PFSK-1 (cell line): Measurements from ENCODE around the gene AHDC1.

ENCODE experiments used
- FOXP2 ChIP-seq: optimal IDR thresholded peaks from 2 replicates; pipeline ENCODE3; 2011; ENCODE audit warnings: borderline replicate concordance, control low read depth, inconsistent platforms; ENCODE audit not compliant: insufficient read depth; ENCODE audit errors: extremely low read length, extremely low read depth
- POLR2AphosphoS5 ChIP-seq: IDR thresholded peaks from 2 replicates; pipeline ENCODE4 v1.6.1; 2012; ENCODE audit warnings: low read depth, mild to moderate bottlenecking, control low read depth, low read length, moderate library complexity
- SIN3A ChIP-seq: IDR thresholded peaks from 2 replicates; pipeline ENCODE4 v1.6.1; 2012; ENCODE audit warnings: mild to moderate bottlenecking, low read length, moderate library complexity, borderline replicate concordance; ENCODE audit not compliant: insufficient read depth
- TAF1 ChIP-seq: IDR thresholded peaks from 2 replicates; pipeline ENCODE4 v1.6.1; 2012; ENCODE audit warnings: low read length, control low read depth, borderline replicate concordance; ENCODE audit not compliant: insufficient read depth
- TF ChIP-seq, protein P1 (sequence below), 2 experiments: IDR thresholded peaks; 2 replicates each; pipeline versions ENCODE4 v1.6.1 to v1.8.0; 2011 to 2012; ENCODE audit warnings: low read depth in 2 of 2, low read length in 2 of 2, control low read depth in 1 of 2, inconsistent platforms in 1 of 2, mild to moderate bottlenecking in 1 of 2, moderate library complexity in 1 of 2; ENCODE audit not compliant: insufficient read depth in 1 of 2

DNA sequence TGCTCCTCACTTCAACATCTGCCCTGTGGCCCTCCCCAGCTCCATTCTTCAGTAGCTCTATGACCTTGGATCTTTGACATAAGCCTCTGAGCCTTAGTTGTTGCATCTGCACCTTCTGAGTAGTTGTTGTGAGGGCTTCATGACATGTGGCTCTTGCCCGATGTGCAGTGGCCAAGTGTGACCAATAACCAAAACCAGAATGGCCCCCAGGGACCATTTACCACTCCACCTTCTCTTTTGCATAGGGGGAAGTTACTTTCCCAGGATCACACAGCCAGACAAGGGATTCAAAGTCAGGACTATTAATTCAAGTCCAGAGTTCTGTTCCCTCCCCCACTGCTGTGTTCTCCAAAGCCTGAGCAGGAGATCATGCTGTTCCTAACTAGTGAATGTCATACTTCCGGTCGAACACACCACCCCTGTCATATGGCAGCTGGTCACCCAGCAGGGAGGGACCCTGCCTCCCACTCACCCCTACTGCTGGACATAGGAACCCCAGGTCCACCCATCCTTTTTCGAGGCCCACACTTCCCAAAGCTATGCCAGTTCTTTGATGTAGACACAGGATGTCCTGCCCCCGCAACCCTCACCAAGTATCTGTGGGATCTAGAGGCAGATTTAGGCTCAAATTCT lies 27.0 kb upstream of the AHDC1 start:
- TF ChIP-seq POLR2AphosphoS5 (no peak), TAF1 (no peak), SIN3A (no peak), FOXP2 (no peak)
- TF ChIP-seq, protein P1, sequence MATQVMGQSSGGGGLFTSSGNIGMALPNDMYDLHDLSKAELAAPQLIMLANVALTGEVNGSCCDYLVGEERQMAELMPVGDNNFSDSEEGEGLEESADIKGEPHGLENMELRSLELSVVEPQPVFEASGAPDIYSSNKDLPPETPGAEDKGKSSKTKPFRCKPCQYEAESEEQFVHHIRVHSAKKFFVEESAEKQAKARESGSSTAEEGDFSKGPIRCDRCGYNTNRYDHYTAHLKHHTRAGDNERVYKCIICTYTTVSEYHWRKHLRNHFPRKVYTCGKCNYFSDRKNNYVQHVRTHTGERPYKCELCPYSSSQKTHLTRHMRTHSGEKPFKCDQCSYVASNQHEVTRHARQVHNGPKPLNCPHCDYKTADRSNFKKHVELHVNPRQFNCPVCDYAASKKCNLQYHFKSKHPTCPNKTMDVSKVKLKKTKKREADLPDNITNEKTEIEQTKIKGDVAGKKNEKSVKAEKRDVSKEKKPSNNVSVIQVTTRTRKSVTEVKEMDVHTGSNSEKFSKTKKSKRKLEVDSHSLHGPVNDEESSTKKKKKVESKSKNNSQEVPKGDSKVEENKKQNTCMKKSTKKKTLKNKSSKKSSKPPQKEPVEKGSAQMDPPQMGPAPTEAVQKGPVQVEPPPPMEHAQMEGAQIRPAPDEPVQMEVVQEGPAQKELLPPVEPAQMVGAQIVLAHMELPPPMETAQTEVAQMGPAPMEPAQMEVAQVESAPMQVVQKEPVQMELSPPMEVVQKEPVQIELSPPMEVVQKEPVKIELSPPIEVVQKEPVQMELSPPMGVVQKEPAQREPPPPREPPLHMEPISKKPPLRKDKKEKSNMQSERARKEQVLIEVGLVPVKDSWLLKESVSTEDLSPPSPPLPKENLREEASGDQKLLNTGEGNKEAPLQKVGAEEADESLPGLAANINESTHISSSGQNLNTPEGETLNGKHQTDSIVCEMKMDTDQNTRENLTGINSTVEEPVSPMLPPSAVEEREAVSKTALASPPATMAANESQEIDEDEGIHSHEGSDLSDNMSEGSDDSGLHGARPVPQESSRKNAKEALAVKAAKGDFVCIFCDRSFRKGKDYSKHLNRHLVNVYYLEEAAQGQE (IDR thresholded peaks at IDR 0.05; ENCODE audit: insufficient read depth in 1 of 2, low read depth in 2 of 2, low read length in 2 of 2), result no peak
